GM12878 (cell line): ENCODE data around the gene KPTN. TPM values are rescaled to one million over a fixed set of nuclear protein-coding genes. Genes with fewer than 3 reads are reported as not detected.

Source experiments
- ATF3 ChIP-seq: IDR thresholded peaks from 2 replicates; pipeline ENCODE4 v1.6.1; 2011; ENCODE audit warnings: low read depth, mild to moderate bottlenecking, low read length, moderate library complexity, borderline replicate concordance; ENCODE audit errors: extremely low read depth
- BACH1 ChIP-seq: fragments of 450-650 bp; IDR thresholded peaks from 2 replicates; pipeline ENCODE4 v1.6.1; 2017; ENCODE audit warnings: mild to moderate bottlenecking, borderline replicate concordance
- BCL3 ChIP-seq: IDR thresholded peaks from 2 replicates; pipeline ENCODE4 v1.6.1; 2011; ENCODE audit warnings: borderline replicate concordance, low read depth, mild to moderate bottlenecking, moderate library complexity, low read length; ENCODE audit not compliant: insufficient read depth, poor library complexity, severe bottlenecking
- BRCA1 ChIP-seq: IDR thresholded peaks from 2 replicates; pipeline ENCODE4 v1.6.1; 2011; ENCODE audit warnings: low read depth, low read length, improper control_type of control experiment
- CBFB ChIP-seq: IDR thresholded peaks from 2 replicates; pipeline ENCODE4 v1.6.1; 2016; ENCODE audit warnings: antibody characterized with exemption, low read depth
- CBX5 ChIP-seq: sonication (generic); IDR thresholded peaks from 2 replicates; pipeline ENCODE4 v1.6.1; 2016; ENCODE audit warnings: low read depth, moderate library complexity, mild to moderate bottlenecking, inconsistent platforms
- CTCF ChIP-seq, 3 experiments: IDR thresholded peaks in 2 of 3; conservative IDR thresholded peaks in 1 of 3; 2 replicates each; pipeline ENCODE4 v1.5.1; 2011; ENCODE audit warnings: low read depth in 3 of 3, low read length in 3 of 3, mild to moderate bottlenecking in 3 of 3, control low read depth in 2 of 3, moderate library complexity in 2 of 3, inconsistent platforms in 1 of 3, mixed read lengths in 1 of 3; ENCODE audit not compliant: control insufficient read depth in 2 of 3, insufficient read depth in 1 of 3; ENCODE audit errors: extremely low read depth in 1 of 3
- CUX1 ChIP-seq: IDR thresholded peaks from 2 replicates; pipeline ENCODE4 v1.6.1; 2012; ENCODE audit warnings: improper control_type of control experiment, low read depth, low read length; ENCODE audit not compliant: insufficient replicate concordance
- E2F4 ChIP-seq: IDR thresholded peaks from 2 replicates; pipeline ENCODE4 v1.6.1; 2012; ENCODE audit warnings: low read depth, low read length, improper control_type of control experiment
- FOXM1 ChIP-seq: IDR thresholded peaks from 2 replicates; pipeline ENCODE4 v1.6.1; 2012; ENCODE audit warnings: low read depth, mild to moderate bottlenecking, inconsistent platforms, low read length, moderate library complexity
- IKZF2 ChIP-seq, 2 experiments: fragments of 450-650 bp; IDR thresholded peaks; 2 replicates each; pipeline ENCODE4 v1.6.1; 2017; ENCODE audit warnings: mild to moderate bottlenecking in 2 of 2, moderate library complexity in 2 of 2
- KLF5 ChIP-seq: fragments of 450-650 bp; IDR thresholded peaks from 2 replicates; pipeline ENCODE4 v1.6.1; 2014; ENCODE audit warnings: mild to moderate bottlenecking; ENCODE audit not compliant: partially characterized antibody
- NFYB ChIP-seq: IDR thresholded peaks from 2 replicates; pipeline ENCODE4 v1.6.1; 2011; ENCODE audit warnings: low read depth, mild to moderate bottlenecking, low read length, improper control_type of control experiment, moderate library complexity; ENCODE audit not compliant: insufficient read depth
- SMAD1 ChIP-seq: fragments of 450-650 bp; IDR thresholded peaks from 2 replicates; pipeline ENCODE4 v1.6.1; 2018; ENCODE audit warnings: mild to moderate bottlenecking, low read depth; ENCODE audit not compliant: partially characterized antibody
- STAT3 ChIP-seq: IDR thresholded peaks from 2 replicates; pipeline ENCODE4 v1.6.1; 2011; ENCODE audit warnings: low read depth, low read length, improper control_type of control experiment
- SUPT20H ChIP-seq: IDR thresholded peaks from 2 replicates; pipeline ENCODE4 v1.6.1; 2011; ENCODE audit warnings: low read depth, mild to moderate bottlenecking, low read length, moderate library complexity, borderline replicate concordance; ENCODE audit not compliant: control insufficient read depth
- TAF1 ChIP-seq: IDR thresholded peaks from 2 replicates; pipeline ENCODE4 v1.6.1; 2011; ENCODE audit warnings: mild to moderate bottlenecking, low read depth, low read length, borderline replicate concordance
- TBL1XR1 ChIP-seq: IDR thresholded peaks from 2 replicates; pipeline ENCODE4 v1.6.1; 2012; ENCODE audit warnings: low read depth, low read length, improper control_type of control experiment
- TCF3 ChIP-seq: IDR thresholded peaks from 2 replicates; pipeline ENCODE4 v1.6.1; 2012; ENCODE audit warnings: low read depth, mild to moderate bottlenecking, low read length, borderline replicate concordance; ENCODE audit not compliant: insufficient read depth
- WRNIP1 ChIP-seq: IDR thresholded peaks from 2 replicates; pipeline ENCODE4 v1.6.1; 2011; ENCODE audit warnings: low read depth, low read length, improper control_type of control experiment, borderline replicate concordance
- polyA plus RNA-seq, 11 experiments: library from polyadenylated mRNA; depleted of rRNA in 4 of 11; unstranded in 6 of 11; stranded (reverse) in 5 of 11; fragments of >200 nt; fragmentation: Nextera tagmentation in 4 of 11; fragmentation: Illumina TruSeq in 1 of 11; extraction: Ambion mirVana in 4 of 11; extraction: Trizol in 1 of 11; gene quantifications; 1 replicate in 1 of 11; 2 replicates in 10 of 11; pipeline versions ENCODE4 v1.2.1 to v1.2.3, GENCODE V29; 2011 to 2016; ENCODE audit warnings: inconsistent platforms in 2 of 11, missing spikeins in 2 of 11, low read depth in 1 of 11
- total RNA-seq, 4 experiments: library from RNA; depleted of rRNA in 3 of 4; stranded (reverse); fragments of >200 nt in 3 of 4; fragmentation: Illumina TruSeq in 1 of 4; extraction: Trizol in 1 of 4; gene quantifications; 2 replicates each; pipeline versions ENCODE4 v1.2.1 to v1.2.3, GENCODE V29; 2013 to 2021

KPTN gene
- total and polyA plus RNA-seq, 10 of the 15 experiments (the other 5 are each of a cell fraction or from before 2014, with no cell fraction given), result 0.60 to 10.1 (median 6.0) TPM

- TF ChIP-seq BACH1, result no peak
- no peak for TF ChIP-seq CUX1
- TF ChIP-seq SMAD1, result no peak
- no peak for TF ChIP-seq BRCA1
- TF ChIP-seq FOXM1, result no peak
- peak; percentile 99 for TF ChIP-seq BCL3
- TF ChIP-seq TBL1XR1, result no peak
- no peak for TF ChIP-seq CTCF (IDR thresholded peaks at IDR 0.05 in 2 of 3, conservative IDR thresholded peaks at IDR 0.05 in 1 of 3; ENCODE audit: control insufficient read depth in 2 of 3, extremely low read depth in 1 of 3, insufficient read depth in 1 of 3, low read depth in 3 of 3, low read length in 3 of 3)
- TF ChIP-seq ATF3, result no peak
- TF ChIP-seq KLF5, result no peak
- no peak for TF ChIP-seq SUPT20H
- TF ChIP-seq IKZF2 (IDR thresholded peaks at IDR 0.05), result no peak
- no peak for TF ChIP-seq STAT3
- no peak for TF ChIP-seq CBX5
- TF ChIP-seq TCF3, result 0 out of 2 replicates have a peak, but pooled peaks have one; percentile 65
- no peak for TF ChIP-seq TAF1
- no peak for TF ChIP-seq CBFB
- TF ChIP-seq NFYB, result no peak
- no peak for TF ChIP-seq WRNIP1
- TF ChIP-seq E2F4, result no peak
These were observed 39.6 kb downstream of the KPTN start (continued) for GRCh38 chr19:47444388-47444821.
